GM23338 (cell line): ENCODE measurements around the gene SEZ6L.

ENCODE experiments used
- CTCF ChIP-seq, 2 experiments: fragments of 200-600 bp in 1 of 2; sonication (generic) in 1 of 2; conservative IDR thresholded peaks; 2 replicates each; pipeline versions ENCODE4 v1.5.1 to v1.6.1; 2016 to 2017; ENCODE audit warnings: antibody characterized with exemption in 2 of 2, low read depth in 2 of 2, mild to moderate bottlenecking in 2 of 2, moderate library complexity in 1 of 2
- EZH2 ChIP-seq: fragments of 200-600 bp; sonication (generic); IDR thresholded peaks from one replicate; pipeline ENCODE4 v1.8.0; 2017; ENCODE audit warnings: antibody characterized with exemption, mild to moderate bottlenecking, low read depth; ENCODE audit not compliant: unreplicated experiment

GRCh38 chr22:26314171-26314570 lies 144.9 kb downstream of the SEZ6L start:
- no peak for TF ChIP-seq EZH2
- TF ChIP-seq CTCF (conservative IDR thresholded peaks at IDR 0.05; ENCODE audit: low read depth in 2 of 2), result no peak
